ENCODE results near the gene SEPTIN5.

- no peak for TF ChIP-seq CTCF (conservative IDR thresholded peaks at IDR 0.05; ENCODE audit: low read length)
- no peak for TF ChIP-seq EZH2phosphoT487 (IDR thresholded peaks at IDR 0.05; ENCODE audit: borderline replicate concordance, low read depth, low read length)
These were observed 13.4 kb upstream of the SEPTIN5 start for GRCh38 chr22:19700790-19701419.
